SU-DHL-6 (cell line): ENCODE results near the gene KCNMB2.

Experiments
- H2AFZ ChIP-seq: fragments of 200-600 bp; sonication (generic); 2 replicates; pipeline ENCODE4 v1.6.1; 2014; ENCODE audit warnings: low read depth, mild to moderate bottlenecking, moderate library complexity, mixed read lengths, antibody characterized with exemption, low read length; ENCODE audit not compliant: severe bottlenecking
- H3F3A ChIP-seq: fragments of 200-600 bp; shearing (Covaris generic); 2 replicates; pipeline ENCODE4 v1.6.0; 2016; ENCODE audit warnings: antibody characterized with exemption, mild to moderate bottlenecking; ENCODE audit not compliant: insufficient read depth
- H3K27ac ChIP-seq: fragments of 200-600 bp; sonication (generic); 2 replicates; pipeline ENCODE4 v1.5.1; 2016; ENCODE audit warnings: low read depth, mild to moderate bottlenecking, low read length, moderate library complexity, mixed read lengths
- H3K27me3 ChIP-seq: fragments of 200-600 bp; sonication (generic), shearing (Covaris generic); 2 replicates; pipeline ENCODE4 v1.6.0; 2014; ENCODE audit warnings: mild to moderate bottlenecking, low read length
- H3K36me3 ChIP-seq: fragments of 200-600 bp; sonication (generic); 2 replicates; pipeline ENCODE4 v1.6.1; 2014; ENCODE audit warnings: mild to moderate bottlenecking, low read length, mixed read lengths
- H3K4me2 ChIP-seq: fragments of 300-600, 200-600 bp; shearing (Covaris generic), sonication (generic); 2 replicates; pipeline ENCODE4 v1.6.0; 2014; ENCODE audit warnings: low read length, low read depth, mild to moderate bottlenecking; ENCODE audit not compliant: poor library complexity, severe bottlenecking
- H3K4me3 ChIP-seq: fragments of 200-600 bp; sonication (generic); 2 replicates; pipeline ENCODE4 v1.5.1; 2014; ENCODE audit warnings: antibody characterized with exemption, low read length, mild to moderate bottlenecking, mixed read lengths; ENCODE audit not compliant: insufficient read depth, poor library complexity, severe bottlenecking
- H3K79me2 ChIP-seq: fragments of 200-600 bp; sonication (generic); 2 replicates; pipeline ENCODE4 v1.6.1; 2014; ENCODE audit warnings: mild to moderate bottlenecking, low read length, moderate library complexity; ENCODE audit not compliant: insufficient read depth
- H3K9ac ChIP-seq: fragments of 200-600 bp; sonication (generic); 2 replicates; pipeline ENCODE4 v1.7.0; 2014; ENCODE audit warnings: mild to moderate bottlenecking, low read length
- H3K9me2 ChIP-seq: fragments of 200-600 bp; sonication (generic); replicated peaks from 2 replicates; pipeline ENCODE4 v1.6.1; 2014; ENCODE audit warnings: low read length; ENCODE audit not compliant: insufficient read depth
- H3K9me3 ChIP-seq: fragments of 200-600 bp; sonication (generic); 2 replicates; pipeline ENCODE4 v1.6.1; 2014; ENCODE audit warnings: low read length, mixed read lengths; ENCODE audit not compliant: insufficient read depth
- H4K20me1 ChIP-seq: fragments of 200-600 bp; sonication (generic); 2 replicates; pipeline ENCODE4 v1.6.1; 2014; ENCODE audit warnings: low read depth, mild to moderate bottlenecking, antibody characterized with exemption, low read length, moderate library complexity, mixed read lengths
- EZH2phosphoT487 ChIP-seq: fragments of 200-600 bp; sonication (generic), shearing (Covaris generic); conservative IDR thresholded peaks from 2 replicates; pipeline ENCODE4 v1.6.1; 2018; ENCODE audit warnings: mild to moderate bottlenecking, antibody characterized with exemption, low read length, moderate library complexity, mixed read lengths
- TF ChIP-seq, protein P1 (sequence below): fragments of 200-600 bp; sonication (generic); IDR thresholded peaks from one replicate; pipeline ENCODE4 v1.5.1; 2017; ENCODE audit warnings: antibody characterized with exemption, mild to moderate bottlenecking, low read length, moderate library complexity; ENCODE audit not compliant: insufficient read depth, poor library complexity, severe bottlenecking

The KCNMB2 gene

DNA sequence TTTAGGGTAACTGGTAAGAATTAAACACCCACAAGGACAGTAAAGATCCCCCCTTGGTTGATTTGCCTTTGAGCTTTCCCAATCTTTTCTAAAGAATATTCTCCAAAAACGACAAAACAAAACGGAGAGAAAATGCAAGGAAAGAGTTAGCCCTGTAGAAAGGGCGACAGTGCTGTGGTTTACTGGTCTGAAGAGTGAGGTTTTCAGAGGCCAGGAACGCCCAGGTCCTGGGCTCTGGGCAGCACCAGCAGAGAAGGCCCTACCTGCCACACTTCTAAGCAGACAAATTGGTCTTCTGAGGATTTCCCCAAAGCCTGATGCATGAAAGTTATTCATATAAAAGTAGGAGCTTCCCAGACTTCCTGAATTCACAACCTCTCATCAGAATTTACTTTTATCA lies 119.3 kb downstream of the KCNMB2 start:
- Histone ChIP-seq H3K36me3 (peaks cover 46% of the 10 kb centered on the region), H3K27me3 (no peaks in the 10 kb centered on the region), H3K9me2 (no peaks in the 10 kb centered on the region), H3K4me2 (no peak overlapping the region), H3K27ac (no peak overlapping the region), H3K9me3 (0 out of 2 replicates have a peak, but pooled peaks cover under 1% of the 10 kb centered on the region), H2AFZ (no peak overlapping the region), H3K4me3 (no peak overlapping the region), H3K79me2 (peaks cover 24% of the 10 kb centered on the region; the same call in 1 of the 2 replicates), H4K20me1 (peaks cover 5% of the 10 kb centered on the region; the same call in 1 of the 2 replicates), H3F3A (peaks cover 6% of the 10 kb centered on the region; the same call in 1 of the 2 replicates), H3K9ac (no peak overlapping the region)
- TF ChIP-seq, protein P1, sequence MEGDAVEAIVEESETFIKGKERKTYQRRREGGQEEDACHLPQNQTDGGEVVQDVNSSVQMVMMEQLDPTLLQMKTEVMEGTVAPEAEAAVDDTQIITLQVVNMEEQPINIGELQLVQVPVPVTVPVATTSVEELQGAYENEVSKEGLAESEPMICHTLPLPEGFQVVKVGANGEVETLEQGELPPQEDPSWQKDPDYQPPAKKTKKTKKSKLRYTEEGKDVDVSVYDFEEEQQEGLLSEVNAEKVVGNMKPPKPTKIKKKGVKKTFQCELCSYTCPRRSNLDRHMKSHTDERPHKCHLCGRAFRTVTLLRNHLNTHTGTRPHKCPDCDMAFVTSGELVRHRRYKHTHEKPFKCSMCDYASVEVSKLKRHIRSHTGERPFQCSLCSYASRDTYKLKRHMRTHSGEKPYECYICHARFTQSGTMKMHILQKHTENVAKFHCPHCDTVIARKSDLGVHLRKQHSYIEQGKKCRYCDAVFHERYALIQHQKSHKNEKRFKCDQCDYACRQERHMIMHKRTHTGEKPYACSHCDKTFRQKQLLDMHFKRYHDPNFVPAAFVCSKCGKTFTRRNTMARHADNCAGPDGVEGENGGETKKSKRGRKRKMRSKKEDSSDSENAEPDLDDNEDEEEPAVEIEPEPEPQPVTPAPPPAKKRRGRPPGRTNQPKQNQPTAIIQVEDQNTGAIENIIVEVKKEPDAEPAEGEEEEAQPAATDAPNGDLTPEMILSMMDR: no peak
- TF ChIP-seq EZH2phosphoT487: no peak

DNA sequence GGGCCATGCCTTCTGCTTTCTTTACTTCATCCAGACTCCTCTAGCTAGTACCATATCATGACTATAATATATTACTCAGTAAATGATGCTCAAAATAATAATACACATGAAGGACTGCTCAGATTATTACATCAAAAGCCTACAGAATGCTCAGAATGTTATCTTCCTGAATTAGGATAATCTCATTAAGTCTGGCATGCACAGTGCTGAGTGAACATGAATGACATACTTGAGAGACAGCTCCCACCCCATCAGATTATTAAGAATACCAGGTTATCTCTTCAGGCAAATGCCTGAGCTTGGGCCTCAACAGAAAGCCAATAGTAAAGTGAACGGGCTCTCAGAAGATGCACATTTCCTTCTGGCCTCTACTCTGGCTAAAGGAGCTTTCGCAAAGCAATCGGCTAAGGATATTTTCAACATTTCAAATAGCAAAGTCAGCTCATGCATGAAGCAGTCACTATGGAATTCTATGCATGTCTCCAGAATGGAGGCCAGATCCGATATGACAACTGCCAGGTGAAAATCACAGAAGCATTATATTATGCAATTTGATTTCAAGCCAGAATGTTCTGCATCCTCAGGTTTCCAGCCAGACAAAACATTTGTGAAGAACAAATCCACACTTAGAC lies 122.6 kb downstream of the KCNMB2 start:
- Histone ChIP-seq H3K9me2 (no peaks in the 10 kb centered on the region), H3K4me2 (no peak overlapping the region), H3K27ac (no peak overlapping the region), H3K4me3 (no peak overlapping the region), H4K20me1 (peaks cover 5% of the 10 kb centered on the region; the same call in 1 of the 2 replicates), H3K36me3 (peaks cover 44% of the 10 kb centered on the region), H3F3A (peaks cover 6% of the 10 kb centered on the region; the same call in 1 of the 2 replicates), H3K79me2 (peaks cover 28% of the 10 kb centered on the region), H3K9me3 (no peaks in the 10 kb centered on the region), H3K27me3 (no peaks in the 10 kb centered on the region), H3K9ac (no peak overlapping the region), H2AFZ (no peak overlapping the region)
- TF ChIP-seq, protein P1: no peak
- TF ChIP-seq EZH2phosphoT487: no peak

DNA sequence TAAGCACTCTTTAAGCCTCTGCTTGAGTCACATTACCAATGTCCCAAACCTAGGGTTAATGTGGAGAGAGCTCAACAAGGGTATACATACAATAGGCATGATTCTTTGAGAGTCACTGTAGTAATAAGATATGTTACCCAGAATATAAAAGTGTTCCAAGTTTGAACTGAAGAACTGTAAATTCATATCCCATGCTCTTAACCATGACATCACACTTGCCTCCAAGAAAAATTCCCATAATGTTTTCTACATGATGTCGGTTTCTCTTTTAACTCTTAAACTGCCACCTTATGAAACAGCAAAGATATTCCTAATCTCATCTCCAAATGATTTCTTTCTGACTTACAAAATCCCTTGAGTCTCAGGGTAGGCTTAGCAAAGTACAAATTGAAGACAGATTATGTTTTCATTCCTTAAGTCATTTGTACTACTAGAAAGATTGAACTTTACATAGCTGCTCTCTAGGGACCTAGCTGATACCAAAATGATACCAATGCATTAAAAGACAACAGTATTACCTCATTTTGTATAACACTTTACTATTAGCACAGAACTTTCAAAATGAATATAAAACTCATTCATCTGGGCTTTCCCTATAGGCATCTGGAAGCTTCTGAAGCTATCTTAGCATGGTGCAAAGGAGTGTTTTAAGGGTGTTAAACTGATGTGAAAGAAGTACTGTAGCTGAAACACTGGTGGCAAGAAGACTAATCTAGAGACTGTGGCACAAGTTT lies 127.1 kb downstream of the KCNMB2 start:
- Histone ChIP-seq H3K4me3 (no peak overlapping the region), H3F3A (peaks cover 3% of the 10 kb centered on the region; the same call in 1 of the 2 replicates), H4K20me1 (no peaks in the 10 kb centered on the region), H3K79me2 (peaks cover 36% of the 10 kb centered on the region), H3K4me2 (no peak overlapping the region), H3K36me3 (peaks cover 20% of the 10 kb centered on the region), H2AFZ (no peak overlapping the region), H3K27ac (no peak overlapping the region), H3K9ac (no peak overlapping the region), H3K27me3 (no peaks in the 10 kb centered on the region), H3K9me3 (no peaks in the 10 kb centered on the region), H3K9me2 (no peaks in the 10 kb centered on the region)
- TF ChIP-seq, protein P1: no peak
- TF ChIP-seq EZH2phosphoT487: no peak
